GM21737 (cell line): ENCODE data around the gene THSD7A.
"Not testable (repeated sequence)": the region's sequence is repeated elsewhere in the genome, so short reads cannot be mapped to it uniquely, and the experiment has no call there.

Experiments
- ATAC-seq: cut with Tn5 transposase; IDR thresholded peaks from one replicate; pipeline ENCODE4 v1.9.1; 2021; ENCODE audit warnings: mild to moderate bottlenecking, moderate library complexity; ENCODE audit not compliant: unreplicated experiment

The THSD7A gene

GRCh38 chr7:11527707-11528106 is 304.3 kb downstream of the THSD7A start:
- ATAC-seq, result no peak

GRCh38 chr7:11524476-11525397 is 307.3 kb downstream of the THSD7A start:
- no peak for ATAC-seq

- not testable (repeated sequence) for ATAC-seq
Measured at GRCh38 chr7:11521964-11522499, 310.0 kb downstream of the THSD7A start.

- no peak for ATAC-seq
Measured at GRCh38 chr7:11517853-11518252, 314.1 kb downstream of the THSD7A start.

GRCh38 chr7:11516328-11516727 is 315.7 kb downstream of the THSD7A start:
- ATAC-seq, result no peak

- ATAC-seq, result no peak
Measured at GRCh38 chr7:11513460-11513859, 318.5 kb downstream of the THSD7A start.

GRCh38 chr7:11507929-11508328 is 324.1 kb downstream of the THSD7A start:
- ATAC-seq, result no peak

- no peak for ATAC-seq
Measured at GRCh38 chr7:11506417-11506816, 325.6 kb downstream of the THSD7A start.

GRCh38 chr7:11505471-11505985 is 326.5 kb downstream of the THSD7A start:
- no peak for ATAC-seq

GRCh38 chr7:11492307-11492706 is 339.7 kb downstream of the THSD7A start:
- no peak for ATAC-seq

- ATAC-seq, result no peak
Measured at GRCh38 chr7:11491811-11492210, 340.2 kb downstream of the THSD7A start.

GRCh38 chr7:11489280-11489679 is 342.7 kb downstream of the THSD7A start:
- ATAC-seq, result no peak

- ATAC-seq, result no peak
Measured at GRCh38 chr7:11486271-11486670, 345.7 kb downstream of the THSD7A start.

- ATAC-seq, result no peak
Measured at GRCh38 chr7:11485636-11486035, 346.4 kb downstream of the THSD7A start.

GRCh38 chr7:11480143-11480542 is 351.9 kb downstream of the THSD7A start:
- no peak for ATAC-seq

- no peak for ATAC-seq
Measured at GRCh38 chr7:11478882-11479281, 353.1 kb downstream of the THSD7A start.

GRCh38 chr7:11478426-11478825 is 353.6 kb downstream of the THSD7A start:
- ATAC-seq, result no peak

- no peak for ATAC-seq
Measured at GRCh38 chr7:11474902-11475585, 357.0 kb downstream of the THSD7A start.

GRCh38 chr7:11473807-11474424 is 358.1 kb downstream of the THSD7A start:
- ATAC-seq, result no peak

GRCh38 chr7:11473220-11473619 is 358.8 kb downstream of the THSD7A start:
- no peak for ATAC-seq

GRCh38 chr7:11472646-11473045 is 359.4 kb downstream of the THSD7A start:
- no peak for ATAC-seq
